Measurements from ENCODE around the gene GGN.

GRCh38 chr19:38433268-38433733, 45.5 kb upstream of the GGN start, which contains the start of gene RYR1:
- no peak for TF ChIP-seq CTCF (IDR thresholded peaks at IDR 0.05 in 2 of 3, conservative IDR thresholded peaks at IDR 0.05 in 1 of 3; ENCODE audit: borderline replicate concordance in 1 of 3, insufficient read depth in 1 of 3, low read depth in 2 of 3, low read length in 2 of 3)
- no peak for TF ChIP-seq MAX (IDR thresholded peaks at IDR 0.05)
- no peak for TF ChIP-seq FOSL1 (IDR thresholded peaks at IDR 0.05; ENCODE audit: low read depth)

All from HCT116 (cell line).